Activated naive CD8-positive, alpha-beta T cell treated with anti-CD3 and anti-CD28 coated beads for 36 hours (primary cell): ENCODE measurements around the gene MYOM3. TPM values are rescaled to one million over a fixed set of nuclear protein-coding genes. Genes with fewer than 3 reads are reported as not detected.

Experiments
- DNase-seq: peaks from one replicate; pipeline ENCODE4 v3.0.0; 2021
- H3K27ac Mint-ChIP-seq: one replicate; pipeline ENCODE4 v1.8.0; 2022; ENCODE audit warnings: mild to moderate bottlenecking, moderate library complexity, mixed read lengths
- H3K27me3 Mint-ChIP-seq: one replicate; pipeline ENCODE4 v1.8.0; 2022; ENCODE audit warnings: mild to moderate bottlenecking, mixed read lengths
- H3K36me3 Mint-ChIP-seq: one replicate; pipeline ENCODE4 v1.8.0; 2021; ENCODE audit warnings: mild to moderate bottlenecking, mixed read lengths
- H3K4me1 Mint-ChIP-seq: one replicate; pipeline ENCODE4 v1.8.0; 2021; ENCODE audit warnings: mixed read lengths
- H3K4me3 Mint-ChIP-seq: one replicate; pipeline ENCODE4 v1.8.0; 2022; ENCODE audit warnings: mild to moderate bottlenecking, moderate library complexity, mixed read lengths
- H3K9me3 Mint-ChIP-seq: one replicate; pipeline ENCODE4 v1.8.0; 2022; ENCODE audit warnings: mixed read lengths
- total RNA-seq, 2 experiments: library from RNA; stranded (reverse); gene quantifications; one replicate each; pipeline ENCODE4 v1.2.3, GENCODE V29; 2021

Gene MYOM3
- total RNA-seq, 2 experiments from 2014 or later = not detected

- Mint-ChIP-seq H3K36me3 (no peaks in the 10 kb centered on the region), H3K9me3 (no peaks in the 10 kb centered on the region), H3K4me1 (peaks cover 6% of the 10 kb centered on the region), H3K27me3 (peaks cover 27% of the 10 kb centered on the region), H3K4me3 (no peak overlapping the region), H3K27ac (no peak overlapping the region)
- no peak for DNase-seq
These were observed 506 bp downstream of the MYOM3 start for GRCh38 chr1:24111262-24111995.

- Mint-ChIP-seq H3K27me3 (peaks cover 20% of the 10 kb centered on the region), H3K27ac (no peak overlapping the region), H3K4me1 (peaks cover 6% of the 10 kb centered on the region), H3K9me3 (no peaks in the 10 kb centered on the region), H3K36me3 (no peaks in the 10 kb centered on the region), H3K4me3 (no peak overlapping the region)
- DNase-seq = no peak
These were observed 1.2 kb downstream of the MYOM3 start for GRCh38 chr1:24110642-24111261.

GRCh38 chr1:24109686-24110475, 2.1 kb downstream of the MYOM3 start:
- DNase-seq = no peak
- H3K27ac Mint-ChIP-seq = no peak overlapping the region
- H3K27me3 Mint-ChIP-seq = peaks cover 17% of the 10 kb centered on the region
- H3K36me3 Mint-ChIP-seq = no peaks in the 10 kb centered on the region
- H3K4me1 Mint-ChIP-seq = peaks cover 6% of the 10 kb centered on the region
- no peaks in the 10 kb centered on the region for H3K9me3 Mint-ChIP-seq
- no peak overlapping the region for H3K4me3 Mint-ChIP-seq

- peaks cover 16% of the 10 kb centered on the region for H3K27me3 Mint-ChIP-seq
- H3K4me3 Mint-ChIP-seq = no peak overlapping the region
- peaks cover 6% of the 10 kb centered on the region for H3K4me1 Mint-ChIP-seq
- no peaks in the 10 kb centered on the region for H3K9me3 Mint-ChIP-seq
- no peak overlapping the region for H3K27ac Mint-ChIP-seq
- H3K36me3 Mint-ChIP-seq = no peaks in the 10 kb centered on the region
- no peak for DNase-seq
These were observed 2.8 kb downstream of the MYOM3 start for GRCh38 chr1:24109166-24109483.

GRCh38 chr1:24108334-24109165, 3.4 kb downstream of the MYOM3 start:
- DNase-seq = no peak
- Mint-ChIP-seq H3K27ac (no peak overlapping the region), H3K9me3 (no peaks in the 10 kb centered on the region), H3K36me3 (no peaks in the 10 kb centered on the region), H3K4me1 (peaks cover 6% of the 10 kb centered on the region), H3K4me3 (no peak overlapping the region), H3K27me3 (peaks cover 12% of the 10 kb centered on the region)

- Mint-ChIP-seq H3K9me3 (no peaks in the 10 kb centered on the region), H3K4me1 (peaks cover 4% of the 10 kb centered on the region), H3K27ac (no peak overlapping the region), H3K27me3 (peaks cover 4% of the 10 kb centered on the region), H3K4me3 (no peak overlapping the region), H3K36me3 (no peaks in the 10 kb centered on the region)
- DNase-seq = no peak
These were observed 4.3 kb downstream of the MYOM3 start for GRCh38 chr1:24107462-24108138.

GRCh38 chr1:24105368-24106160, 6.4 kb downstream of the MYOM3 start:
- Mint-ChIP-seq H3K4me1 (no peaks in the 10 kb centered on the region), H3K9me3 (no peaks in the 10 kb centered on the region), H3K36me3 (no peaks in the 10 kb centered on the region), H3K27me3 (no peaks in the 10 kb centered on the region), H3K4me3 (no peak overlapping the region), H3K27ac (no peak overlapping the region)
- DNase-seq = no peak

- Mint-ChIP-seq H3K4me3 (no peak overlapping the region), H3K9me3 (no peaks in the 10 kb centered on the region), H3K36me3 (no peaks in the 10 kb centered on the region), H3K27ac (no peak overlapping the region), H3K27me3 (no peaks in the 10 kb centered on the region), H3K4me1 (no peaks in the 10 kb centered on the region)
- DNase-seq = no peak
These were observed 7.1 kb downstream of the MYOM3 start for GRCh38 chr1:24104854-24105253.

- DNase-seq = no peak
- no peak overlapping the region for H3K27ac Mint-ChIP-seq
- H3K27me3 Mint-ChIP-seq = no peaks in the 10 kb centered on the region
- no peaks in the 10 kb centered on the region for H3K9me3 Mint-ChIP-seq
- H3K4me1 Mint-ChIP-seq = no peaks in the 10 kb centered on the region
- H3K4me3 Mint-ChIP-seq = no peak overlapping the region
- H3K36me3 Mint-ChIP-seq = no peaks in the 10 kb centered on the region
These were observed 8.1 kb downstream of the MYOM3 start for GRCh38 chr1:24103879-24104278.

- no peak for DNase-seq
- no peaks in the 10 kb centered on the region for H3K9me3 Mint-ChIP-seq
- H3K36me3 Mint-ChIP-seq = no peaks in the 10 kb centered on the region
- H3K27ac Mint-ChIP-seq = no peak overlapping the region
- no peaks in the 10 kb centered on the region for H3K4me1 Mint-ChIP-seq
- no peak overlapping the region for H3K4me3 Mint-ChIP-seq
- no peaks in the 10 kb centered on the region for H3K27me3 Mint-ChIP-seq
These were observed 8.5 kb downstream of the MYOM3 start for GRCh38 chr1:24103408-24103807.

- no peak overlapping the region for H3K4me3 Mint-ChIP-seq
- no peaks in the 10 kb centered on the region for H3K4me1 Mint-ChIP-seq
- H3K27me3 Mint-ChIP-seq = no peaks in the 10 kb centered on the region
- DNase-seq = no peak
- H3K9me3 Mint-ChIP-seq = no peaks in the 10 kb centered on the region
- H3K27ac Mint-ChIP-seq = no peak overlapping the region
- no peaks in the 10 kb centered on the region for H3K36me3 Mint-ChIP-seq
These were observed 9.0 kb downstream of the MYOM3 start for GRCh38 chr1:24102961-24103360.

- H3K27me3 Mint-ChIP-seq = no peaks in the 10 kb centered on the region
- DNase-seq = no peak
- H3K4me3 Mint-ChIP-seq = no peak overlapping the region
- no peak overlapping the region for H3K27ac Mint-ChIP-seq
- H3K4me1 Mint-ChIP-seq = no peaks in the 10 kb centered on the region
- no peaks in the 10 kb centered on the region for H3K9me3 Mint-ChIP-seq
- H3K36me3 Mint-ChIP-seq = no peaks in the 10 kb centered on the region
These were observed 9.9 kb downstream of the MYOM3 start for GRCh38 chr1:24101796-24102586.

GRCh38 chr1:24100945-24101737, 10.8 kb downstream of the MYOM3 start:
- no peaks in the 10 kb centered on the region for H3K4me1 Mint-ChIP-seq
- no peaks in the 10 kb centered on the region for H3K9me3 Mint-ChIP-seq
- no peaks in the 10 kb centered on the region for H3K36me3 Mint-ChIP-seq
- no peak overlapping the region for H3K27ac Mint-ChIP-seq
- DNase-seq = no peak
- H3K4me3 Mint-ChIP-seq = no peak overlapping the region
- no peaks in the 10 kb centered on the region for H3K27me3 Mint-ChIP-seq
